ENCODE data around the gene PGM2.
A peak's percentile ranks its signal among the peaks of the same experiment; 100 is the strongest.

Gene PGM2

DNA sequence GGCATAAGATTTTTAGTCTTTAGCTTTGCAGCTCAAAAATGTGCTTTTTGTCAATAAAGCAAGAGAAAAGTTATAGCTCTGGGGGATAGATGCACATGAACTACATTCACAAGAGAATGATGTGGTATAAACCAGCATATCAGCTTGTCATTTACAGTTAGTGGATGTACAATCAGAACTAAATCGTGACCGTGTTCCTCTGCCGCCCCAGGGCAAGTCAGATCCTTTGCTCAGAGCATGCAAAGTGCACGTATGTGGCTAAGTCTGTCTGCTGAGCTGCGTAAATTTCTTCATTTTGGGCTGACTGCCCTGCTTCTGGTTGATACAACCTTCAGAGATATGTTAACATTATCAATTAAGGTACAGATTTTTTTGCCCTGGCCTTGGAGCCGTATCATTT is 9.3 kb downstream of the PGM2 start:
- TF ChIP-seq, protein P1, sequence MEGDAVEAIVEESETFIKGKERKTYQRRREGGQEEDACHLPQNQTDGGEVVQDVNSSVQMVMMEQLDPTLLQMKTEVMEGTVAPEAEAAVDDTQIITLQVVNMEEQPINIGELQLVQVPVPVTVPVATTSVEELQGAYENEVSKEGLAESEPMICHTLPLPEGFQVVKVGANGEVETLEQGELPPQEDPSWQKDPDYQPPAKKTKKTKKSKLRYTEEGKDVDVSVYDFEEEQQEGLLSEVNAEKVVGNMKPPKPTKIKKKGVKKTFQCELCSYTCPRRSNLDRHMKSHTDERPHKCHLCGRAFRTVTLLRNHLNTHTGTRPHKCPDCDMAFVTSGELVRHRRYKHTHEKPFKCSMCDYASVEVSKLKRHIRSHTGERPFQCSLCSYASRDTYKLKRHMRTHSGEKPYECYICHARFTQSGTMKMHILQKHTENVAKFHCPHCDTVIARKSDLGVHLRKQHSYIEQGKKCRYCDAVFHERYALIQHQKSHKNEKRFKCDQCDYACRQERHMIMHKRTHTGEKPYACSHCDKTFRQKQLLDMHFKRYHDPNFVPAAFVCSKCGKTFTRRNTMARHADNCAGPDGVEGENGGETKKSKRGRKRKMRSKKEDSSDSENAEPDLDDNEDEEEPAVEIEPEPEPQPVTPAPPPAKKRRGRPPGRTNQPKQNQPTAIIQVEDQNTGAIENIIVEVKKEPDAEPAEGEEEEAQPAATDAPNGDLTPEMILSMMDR (IDR thresholded peaks at IDR 0.05), result no peak
- H3K27ac ChIP-seq, result peak overlapping the region; percentile 81
- H3K36me3 ChIP-seq, result peaks cover 90% of the 10 kb centered on the region
- no peak overlapping the region for H3K4me3 ChIP-seq (ENCODE audit: low read depth in 1 of 2, low read length in 1 of 2)
- no peaks in the 10 kb centered on the region for H3K27me3 ChIP-seq
- H3K4me1 ChIP-seq (ENCODE audit: control insufficient read depth in 1 of 2, insufficient read depth in 1 of 2, low read depth in 1 of 2, low read length in 1 of 2), result peaks cover 47 to 55% of the 10 kb centered on the region in 2 experiments
- H3K9me3 ChIP-seq, result no peaks in the 10 kb centered on the region

DNA sequence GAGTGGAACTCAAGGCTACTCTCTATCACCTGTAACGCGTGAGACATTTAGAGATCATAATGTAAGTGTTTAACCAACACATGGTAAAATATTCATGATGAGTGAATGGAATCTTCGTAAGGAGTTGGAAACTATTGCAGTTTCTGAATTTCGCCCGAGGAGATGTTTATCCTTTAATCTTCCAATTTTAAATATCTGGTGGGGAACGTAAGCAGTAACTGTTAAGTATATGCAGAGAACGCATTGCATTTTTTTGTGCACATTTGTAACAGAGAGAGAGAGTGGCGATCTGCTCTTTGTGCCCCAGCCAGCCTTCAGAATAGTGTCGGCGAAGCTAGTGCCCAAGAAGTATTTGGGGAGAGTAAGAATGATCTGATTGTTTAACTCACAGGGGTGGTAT is 9.8 kb downstream of the PGM2 start:
- Histone ChIP-seq H3K9me3 (no peaks in the 10 kb centered on the region), H3K36me3 (peaks cover 90% of the 10 kb centered on the region), H3K27me3 (no peaks in the 10 kb centered on the region), H3K27ac (peak overlapping the region; percentile 81), H3K4me3 (ENCODE audit: low read depth in 1 of 2, low read length in 1 of 2) (no peak overlapping the region), H3K4me1 (ENCODE audit: control insufficient read depth in 1 of 2, insufficient read depth in 1 of 2, low read depth in 1 of 2, low read length in 1 of 2) (peaks cover 47 to 55% of the 10 kb centered on the region in 2 experiments)
- TF ChIP-seq, protein P1 (IDR thresholded peaks at IDR 0.05), result no peak

- peaks cover 90% of the 10 kb centered on the region for H3K36me3 ChIP-seq
- no peaks in the 10 kb centered on the region for H3K27me3 ChIP-seq
- H3K4me3 ChIP-seq (ENCODE audit: low read depth in 1 of 2, low read length in 1 of 2), result no peak overlapping the region
- no peaks in the 10 kb centered on the region for H3K9me3 ChIP-seq
- H3K4me1 ChIP-seq (ENCODE audit: control insufficient read depth in 1 of 2, insufficient read depth in 1 of 2, low read depth in 1 of 2, low read length in 1 of 2), result peaks cover 47 to 55% of the 10 kb centered on the region in 2 experiments
- H3K27ac ChIP-seq, result peak overlapping the region; percentile 81
- TF ChIP-seq, protein P1 (IDR thresholded peaks at IDR 0.05), result no peak
These were observed 10.5 kb downstream of the PGM2 start for GRCh38 chr4:37836838-37837440.

DNA sequence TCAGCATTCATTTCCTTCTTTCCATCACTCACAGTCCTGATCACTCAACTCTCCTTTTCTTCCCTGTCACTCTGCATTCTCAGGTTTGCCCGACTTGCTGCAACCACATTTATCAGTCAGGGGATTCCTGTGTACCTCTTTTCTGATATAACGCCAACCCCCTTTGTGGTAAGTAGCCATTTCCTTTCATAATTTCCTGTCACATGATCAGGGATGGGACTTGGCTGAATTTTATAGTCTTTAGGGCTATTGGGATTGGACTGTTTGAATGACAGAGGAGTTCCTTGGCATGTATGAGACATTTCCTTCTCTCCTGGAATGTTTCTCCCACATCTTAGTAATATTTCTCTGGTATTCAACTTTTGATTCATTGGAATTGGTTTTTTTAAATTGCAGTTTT is 11.0 kb downstream of the PGM2 start:
- Histone ChIP-seq H3K9me3 (no peaks in the 10 kb centered on the region), H3K27me3 (no peaks in the 10 kb centered on the region), H3K4me1 (ENCODE audit: control insufficient read depth in 1 of 2, insufficient read depth in 1 of 2, low read depth in 1 of 2, low read length in 1 of 2) (peaks cover 47 to 55% of the 10 kb centered on the region in 2 experiments), H3K36me3 (peaks cover 89% of the 10 kb centered on the region), H3K4me3 (ENCODE audit: low read depth in 1 of 2, low read length in 1 of 2) (no peak overlapping the region), H3K27ac (peak overlapping the region; percentile 81)
- TF ChIP-seq, protein P1 (IDR thresholded peaks at IDR 0.05), result no peak

- Histone ChIP-seq H3K4me3 (ENCODE audit: low read depth in 1 of 2, low read length in 1 of 2) (no peak overlapping the region), H3K9me3 (no peaks in the 10 kb centered on the region), H3K27me3 (no peaks in the 10 kb centered on the region), H3K36me3 (peaks cover 92% of the 10 kb centered on the region), H3K4me1 (ENCODE audit: control insufficient read depth in 1 of 2, insufficient read depth in 1 of 2, low read depth in 1 of 2, low read length in 1 of 2) (peaks cover 44 to 46% of the 10 kb centered on the region in 2 experiments), H3K27ac (peak overlapping the region; percentile 81)
- TF ChIP-seq, protein P1 (IDR thresholded peaks at IDR 0.05), result no peak
These were observed 12.9 kb downstream of the PGM2 start for GRCh38 chr4:37839426-37839825.
